Measurements from ENCODE around the gene ROBO2. TPM values are rescaled to one million over a fixed set of nuclear protein-coding genes. Genes with fewer than 3 reads are reported as not detected.

ROBO2 gene
- total and polyA plus RNA-seq, 4 experiments from 2014 or later, result not detected

DNA sequence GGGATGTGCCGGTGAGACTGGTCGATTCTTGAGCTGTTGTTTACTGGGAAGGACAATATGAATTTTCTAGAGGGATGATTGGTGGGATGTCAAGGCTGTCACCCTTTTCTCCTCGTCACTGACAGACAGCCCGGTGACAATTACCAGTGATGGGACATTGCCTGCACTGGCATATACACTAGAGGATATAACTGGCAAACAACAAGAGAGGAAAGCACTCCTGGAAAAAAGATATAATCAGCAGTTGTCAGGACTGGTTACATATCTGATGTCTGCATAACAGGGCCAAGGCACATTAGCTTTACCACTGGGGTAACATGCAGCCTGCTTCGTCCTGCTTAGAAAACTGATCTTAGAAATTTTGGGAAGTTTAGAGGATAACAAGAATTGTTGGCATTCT, 131.1 kb downstream of the ROBO2 start:
- Mint-ChIP-seq H3K36me3 (no peaks in the 10 kb centered on the region), H3K4me3 (no peak overlapping the region), H3K27me3 (no peaks in the 10 kb centered on the region), H3K4me1 (no peaks in the 10 kb centered on the region), H3K27ac (no peak overlapping the region), H3K9me3 (peaks cover 2 to 12% (median 7%) of the 10 kb centered on the region in 8 donors)
- intact Hi-C loops (cut with micrococcal nuclease), result no loop called here
- Histone ChIP-seq H3K4me1 (ENCODE audit: insufficient read depth, low read length) (no peaks in the 10 kb centered on the region), H3K9me3 (ENCODE audit: control insufficient read depth in 1 of 2, low read length in 2 of 2) (no peaks in the 10 kb centered on the region), H3K36me3 (ENCODE audit: insufficient read depth, low read length) (no peaks in the 10 kb centered on the region), H3K27me3 (ENCODE audit: insufficient read depth, low read length) (no peaks in the 10 kb centered on the region), H3K4me3 (ENCODE audit: low read length in 2 of 2) (no peak overlapping the region), H3K27ac (ENCODE audit: low read depth, low read length) (no peak overlapping the region)
- no peak for DNase-seq
- CTCF ChIA-PET (ENCODE audit: partially characterized antibody), result no interaction called here
- POLR2A ChIA-PET (ENCODE audit: partially characterized antibody), result no interaction called here

DNA sequence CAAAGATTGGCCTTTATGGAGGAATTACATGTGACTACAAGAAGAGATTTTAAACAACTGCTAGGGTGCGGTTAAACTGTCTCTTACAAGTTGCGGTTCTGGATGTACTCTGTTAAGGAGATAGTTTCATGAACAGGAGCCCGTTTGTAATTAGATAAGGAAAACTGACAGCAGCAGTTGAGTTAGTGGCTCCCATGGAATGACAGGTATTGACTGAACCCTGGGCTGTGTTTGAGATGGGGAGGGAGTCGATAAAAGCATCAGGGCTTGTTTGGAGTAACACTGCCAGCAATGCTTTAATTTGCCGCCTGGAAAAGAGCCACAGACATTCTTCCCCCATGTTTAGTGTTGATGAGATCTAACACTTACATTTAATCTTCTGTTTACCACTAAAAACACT, 139.9 kb downstream of the ROBO2 start:
- intact Hi-C loops (cut with micrococcal nuclease), result no loop called here
- H3K4me1 Mint-ChIP-seq, result no peaks in the 10 kb centered on the region
- H3K27ac ChIP-seq (ENCODE audit: low read depth, low read length), result no peak overlapping the region
- H3K36me3 ChIP-seq (ENCODE audit: insufficient read depth, low read length), result no peaks in the 10 kb centered on the region
- H3K4me1 ChIP-seq (ENCODE audit: insufficient read depth, low read length), result no peaks in the 10 kb centered on the region
- H3K9me3 Mint-ChIP-seq, result peaks cover 0 to 25% (median 7%) of the 10 kb centered on the region in 8 donors
- no peak overlapping the region for H3K4me3 ChIP-seq (ENCODE audit: low read length in 2 of 2)
- no peak overlapping the region for H3K4me3 Mint-ChIP-seq
- no peak for DNase-seq
- H3K27ac Mint-ChIP-seq, result no peak overlapping the region
- POLR2A ChIA-PET (ENCODE audit: partially characterized antibody), result no interaction called here
- H3K27me3 Mint-ChIP-seq, result no peaks in the 10 kb centered on the region
- no peaks in the 10 kb centered on the region for H3K27me3 ChIP-seq (ENCODE audit: insufficient read depth, low read length)
- no peaks in the 10 kb centered on the region for H3K36me3 Mint-ChIP-seq
- CTCF ChIA-PET (ENCODE audit: partially characterized antibody), result no interaction called here
- no peaks in the 10 kb centered on the region for H3K9me3 ChIP-seq (ENCODE audit: control insufficient read depth in 1 of 2, low read length in 2 of 2)

DNA sequence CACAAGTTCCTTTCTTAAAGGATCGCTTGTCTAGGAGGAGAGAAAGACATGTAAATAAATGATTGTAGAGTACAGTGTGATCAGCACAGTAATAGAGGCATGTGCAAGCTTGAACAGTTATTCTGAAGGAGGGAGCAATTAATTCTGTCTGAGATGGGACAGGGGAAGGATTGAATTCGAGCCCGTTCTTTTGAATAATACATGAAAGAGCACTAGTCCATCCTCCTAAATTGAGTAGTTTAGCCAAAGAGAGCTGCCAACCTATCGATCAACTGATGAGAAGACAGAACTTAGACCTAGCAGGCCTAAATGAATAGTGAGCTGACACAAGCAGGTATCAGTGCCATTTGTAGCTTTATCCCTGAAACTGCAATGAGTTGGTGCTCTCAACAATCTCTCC, 142.4 kb downstream of the ROBO2 start:
- no peaks in the 10 kb centered on the region for H3K27me3 ChIP-seq (ENCODE audit: insufficient read depth, low read length)
- Mint-ChIP-seq H3K27ac (no peak overlapping the region), H3K27me3 (no peaks in the 10 kb centered on the region), H3K36me3 (no peaks in the 10 kb centered on the region), H3K4me1 (no peaks in the 10 kb centered on the region), H3K4me3 (no peak overlapping the region), H3K9me3 (peaks cover 0 to 27% (median 6%) of the 10 kb centered on the region in 8 donors)
- DNase-seq, result no peak
- POLR2A ChIA-PET (ENCODE audit: partially characterized antibody), result no interaction called here
- H3K9me3 ChIP-seq (ENCODE audit: control insufficient read depth in 1 of 2, low read length in 2 of 2), result no peaks in the 10 kb centered on the region
- H3K27ac ChIP-seq (ENCODE audit: low read depth, low read length), result no peak overlapping the region
- H3K4me3 ChIP-seq (ENCODE audit: low read length in 2 of 2), result no peak overlapping the region
- H3K36me3 ChIP-seq (ENCODE audit: insufficient read depth, low read length), result no peaks in the 10 kb centered on the region
- intact Hi-C loops (cut with micrococcal nuclease), result no loop called here
- CTCF ChIA-PET (ENCODE audit: partially characterized antibody), result no interaction called here
- no peaks in the 10 kb centered on the region for H3K4me1 ChIP-seq (ENCODE audit: insufficient read depth, low read length)

DNA sequence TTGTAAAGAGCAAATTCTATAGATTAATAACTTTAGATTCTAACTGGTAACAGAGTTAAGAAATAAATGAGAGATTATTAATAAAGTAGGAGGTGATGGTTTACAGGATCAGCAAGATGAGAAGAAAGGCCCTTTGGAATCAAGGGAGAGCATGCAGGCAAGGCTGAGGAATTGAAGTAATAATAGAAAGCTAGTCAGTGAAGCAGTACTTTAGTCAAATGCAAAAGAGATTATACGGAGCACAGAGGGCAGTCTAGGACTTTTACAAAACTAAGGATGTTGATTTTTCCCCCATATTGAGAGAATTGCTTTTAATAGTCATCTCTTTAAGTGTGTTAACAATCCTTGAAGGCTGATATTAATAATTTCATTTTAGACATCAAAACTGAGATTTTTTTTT, 146.4 kb downstream of the ROBO2 start:
- Histone ChIP-seq H3K4me3 (ENCODE audit: low read length in 2 of 2) (no peak overlapping the region), H3K27ac (ENCODE audit: low read depth, low read length) (no peak overlapping the region), H3K27me3 (ENCODE audit: insufficient read depth, low read length) (no peaks in the 10 kb centered on the region), H3K4me1 (ENCODE audit: insufficient read depth, low read length) (no peaks in the 10 kb centered on the region), H3K9me3 (ENCODE audit: control insufficient read depth in 1 of 2, low read length in 2 of 2) (no peaks in the 10 kb centered on the region), H3K36me3 (ENCODE audit: insufficient read depth, low read length) (no peaks in the 10 kb centered on the region)
- intact Hi-C loops (cut with micrococcal nuclease), result no loop called here
- no peaks in the 10 kb centered on the region for H3K4me1 Mint-ChIP-seq
- no peaks in the 10 kb centered on the region for H3K36me3 Mint-ChIP-seq
- no peak overlapping the region for H3K27ac Mint-ChIP-seq
- CTCF ChIA-PET (ENCODE audit: partially characterized antibody), result no interaction called here
- DNase-seq, result no peak
- H3K4me3 Mint-ChIP-seq, result no peak overlapping the region
- POLR2A ChIA-PET (ENCODE audit: partially characterized antibody), result no interaction called here
- H3K9me3 Mint-ChIP-seq, result peaks cover 0 to 16% (median 7%) of the 10 kb centered on the region in 8 donors
- H3K27me3 Mint-ChIP-seq, result no peaks in the 10 kb centered on the region

DNA sequence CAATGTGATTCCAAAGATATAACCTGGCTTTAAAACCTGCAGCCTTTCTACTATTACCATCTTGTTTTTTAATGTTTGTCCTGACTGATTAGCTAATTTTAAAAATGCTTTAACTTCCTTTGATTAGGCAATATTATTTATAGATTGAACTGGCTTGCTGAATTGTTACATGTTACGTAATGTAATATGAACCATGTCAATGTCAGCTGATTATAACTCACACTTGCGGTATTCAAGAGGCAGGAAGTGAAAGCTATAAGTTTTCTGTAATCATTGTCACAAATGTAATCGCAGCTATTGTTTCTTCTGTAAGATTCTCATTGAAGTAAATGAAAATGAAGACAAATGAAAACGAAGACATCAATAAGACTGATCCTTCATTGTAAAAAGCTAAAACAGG, 146.8 kb downstream of the ROBO2 start:
- no peak overlapping the region for H3K27ac ChIP-seq (ENCODE audit: low read depth, low read length)
- DNase-seq, result no peak
- intact Hi-C loops (cut with micrococcal nuclease), result no loop called here
- H3K4me3 ChIP-seq (ENCODE audit: low read length in 2 of 2), result no peak overlapping the region
- no peaks in the 10 kb centered on the region for H3K4me1 Mint-ChIP-seq
- no peaks in the 10 kb centered on the region for H3K36me3 ChIP-seq (ENCODE audit: insufficient read depth, low read length)
- CTCF ChIA-PET (ENCODE audit: partially characterized antibody), result no interaction called here
- H3K36me3 Mint-ChIP-seq, result no peaks in the 10 kb centered on the region
- H3K4me3 Mint-ChIP-seq, result no peak overlapping the region
- no peaks in the 10 kb centered on the region for H3K4me1 ChIP-seq (ENCODE audit: insufficient read depth, low read length)
- H3K27ac Mint-ChIP-seq, result no peak overlapping the region
- H3K27me3 ChIP-seq (ENCODE audit: insufficient read depth, low read length), result no peaks in the 10 kb centered on the region
- peaks cover 0 to 19% (median 7%) of the 10 kb centered on the region in 8 donors for H3K9me3 Mint-ChIP-seq
- H3K9me3 ChIP-seq (ENCODE audit: control insufficient read depth in 1 of 2, low read length in 2 of 2), result no peaks in the 10 kb centered on the region
- POLR2A ChIA-PET (ENCODE audit: partially characterized antibody), result no interaction called here
- no peaks in the 10 kb centered on the region for H3K27me3 Mint-ChIP-seq

DNA sequence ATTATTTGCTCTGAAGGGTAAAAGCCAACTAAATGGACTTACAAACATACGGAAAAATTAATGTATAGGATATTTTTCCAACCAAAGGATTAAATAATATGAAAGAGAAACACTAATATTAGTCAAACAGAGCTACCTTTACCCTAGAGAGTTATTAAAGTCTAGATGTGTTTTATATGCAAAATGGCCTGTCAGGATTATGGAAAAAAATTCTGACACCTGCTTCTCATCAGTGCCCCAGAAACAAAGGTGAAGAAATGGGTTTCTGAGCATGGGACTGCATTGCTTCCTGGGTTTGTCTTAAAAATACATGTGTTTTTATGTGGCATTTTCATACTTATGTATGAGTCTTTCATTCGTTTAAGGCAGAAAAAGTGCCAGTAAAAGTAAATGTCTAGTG, 148.3 kb downstream of the ROBO2 start:
- POLR2A ChIA-PET (ENCODE audit: partially characterized antibody), result no interaction called here
- H3K9me3 ChIP-seq (ENCODE audit: control insufficient read depth in 1 of 2, low read length in 2 of 2), result no peaks in the 10 kb centered on the region
- no peaks in the 10 kb centered on the region for H3K27me3 ChIP-seq (ENCODE audit: insufficient read depth, low read length)
- Mint-ChIP-seq H3K9me3 (peaks cover 0 to 21% (median 6%) of the 10 kb centered on the region in 8 donors), H3K36me3 (no peaks in the 10 kb centered on the region), H3K27ac (no peak overlapping the region), H3K4me1 (no peaks in the 10 kb centered on the region), H3K27me3 (no peaks in the 10 kb centered on the region), H3K4me3 (no peak overlapping the region)
- no peak overlapping the region for H3K4me3 ChIP-seq (ENCODE audit: low read length in 2 of 2)
- intact Hi-C loops (cut with micrococcal nuclease), result no loop called here
- no peaks in the 10 kb centered on the region for H3K36me3 ChIP-seq (ENCODE audit: insufficient read depth, low read length)
- no peaks in the 10 kb centered on the region for H3K4me1 ChIP-seq (ENCODE audit: insufficient read depth, low read length)
- no peak for DNase-seq
- CTCF ChIA-PET (ENCODE audit: partially characterized antibody), result no interaction called here
- no peak overlapping the region for H3K27ac ChIP-seq (ENCODE audit: low read depth, low read length)

DNA sequence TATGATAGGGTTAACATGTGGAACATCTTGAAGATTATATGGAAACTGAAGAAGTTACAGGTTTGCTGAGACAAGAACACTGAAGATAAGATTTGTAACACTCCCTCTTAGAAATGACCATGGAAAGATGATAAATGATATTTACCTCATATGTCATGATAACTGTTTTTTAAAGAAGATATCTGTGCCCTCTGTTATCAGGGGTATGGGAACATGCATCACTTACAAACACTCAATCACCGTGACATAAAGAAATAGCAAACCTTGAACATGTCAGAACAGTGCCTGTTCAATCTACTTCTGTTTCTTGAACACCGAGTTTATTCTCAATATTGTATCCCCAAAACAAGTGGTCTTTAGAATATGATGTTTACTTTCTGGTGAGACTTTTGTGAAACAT, 149.4 kb downstream of the ROBO2 start:
- ChIA-PET CTCF (ENCODE audit: partially characterized antibody) (no interaction called here), POLR2A (ENCODE audit: partially characterized antibody) (no interaction called here)
- Mint-ChIP-seq H3K27ac (no peak overlapping the region), H3K27me3 (no peaks in the 10 kb centered on the region), H3K36me3 (no peaks in the 10 kb centered on the region), H3K4me3 (no peak overlapping the region), H3K9me3 (peaks cover 0 to 19% (median 4%) of the 10 kb centered on the region in 8 donors), H3K4me1 (no peaks in the 10 kb centered on the region)
- Histone ChIP-seq H3K27ac (ENCODE audit: low read depth, low read length) (no peak overlapping the region), H3K4me1 (ENCODE audit: insufficient read depth, low read length) (no peaks in the 10 kb centered on the region), H3K9me3 (ENCODE audit: control insufficient read depth in 1 of 2, low read length in 2 of 2) (no peaks in the 10 kb centered on the region), H3K27me3 (ENCODE audit: insufficient read depth, low read length) (no peaks in the 10 kb centered on the region), H3K36me3 (ENCODE audit: insufficient read depth, low read length) (no peaks in the 10 kb centered on the region), H3K4me3 (ENCODE audit: low read length in 2 of 2) (no peak overlapping the region)
- intact Hi-C loops (cut with micrococcal nuclease), result no loop called here
- DNase-seq, result no peak

DNA sequence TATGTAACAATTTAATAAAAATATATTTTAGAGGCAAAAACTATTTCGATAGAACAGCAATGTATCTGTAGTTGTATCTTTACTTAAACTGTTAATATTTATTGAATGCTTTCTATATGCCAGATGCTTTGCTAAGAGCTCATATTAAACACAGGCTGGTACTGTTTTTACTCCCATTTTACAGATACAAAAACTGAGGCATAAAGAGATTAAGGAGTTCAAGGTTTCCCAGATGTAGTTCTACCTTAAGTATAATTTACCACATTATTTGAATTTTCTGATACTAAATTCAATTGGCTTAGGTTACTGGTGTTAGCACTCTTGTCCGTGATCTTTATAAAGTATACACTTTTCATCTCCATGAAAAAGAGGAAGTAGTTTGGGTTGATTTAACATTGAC, 149.8 kb downstream of the ROBO2 start:
- no peaks in the 10 kb centered on the region for H3K9me3 ChIP-seq (ENCODE audit: control insufficient read depth in 1 of 2, low read length in 2 of 2)
- no peak overlapping the region for H3K27ac Mint-ChIP-seq
- no peaks in the 10 kb centered on the region for H3K36me3 Mint-ChIP-seq
- H3K36me3 ChIP-seq (ENCODE audit: insufficient read depth, low read length), result no peaks in the 10 kb centered on the region
- H3K4me3 ChIP-seq (ENCODE audit: low read length in 2 of 2), result no peak overlapping the region
- H3K4me3 Mint-ChIP-seq, result no peak overlapping the region
- H3K27ac ChIP-seq (ENCODE audit: low read depth, low read length), result no peak overlapping the region
- no peak for DNase-seq
- no peaks in the 10 kb centered on the region for H3K4me1 ChIP-seq (ENCODE audit: insufficient read depth, low read length)
- H3K27me3 Mint-ChIP-seq, result no peaks in the 10 kb centered on the region
- POLR2A ChIA-PET (ENCODE audit: partially characterized antibody), result no interaction called here
- intact Hi-C loops (cut with micrococcal nuclease), result no loop called here
- CTCF ChIA-PET (ENCODE audit: partially characterized antibody), result no interaction called here
- H3K4me1 Mint-ChIP-seq, result no peaks in the 10 kb centered on the region
- no peaks in the 10 kb centered on the region for H3K27me3 ChIP-seq (ENCODE audit: insufficient read depth, low read length)
- H3K9me3 Mint-ChIP-seq, result peaks cover 0 to 14% (median 2%) of the 10 kb centered on the region in 8 donors

All from CD4-positive, alpha-beta memory T cell (primary cell).